PC-3 (cell line): ENCODE results near the gene ABCA7. TPM values are rescaled to one million over a fixed set of nuclear protein-coding genes. Genes with fewer than 3 reads are reported as not detected.

Experiments
- ATAC-seq: fragments of 200-7000 bp; cut with Tn5 transposase; 2 replicates; pipeline ENCODE4 v1.9.1; 2020; ENCODE audit warnings: mild to moderate bottlenecking, moderate library complexity
- BruUV-seq: library from RNA; stranded (reverse); fragments of 400-500 nt; replicated peaks from 2 replicates; lab custom pipeline; 2021; lab: Mats Ljungman, UMichigan
- CTCF ChIA-PET: fragments of 300-600 bp; sonication (Branson Sonifier 250); formaldehyde crosslinking; loops from one replicate; lab custom pipeline; 2022; ENCODE audit warnings: antibody characterized with exemption; lab: Charles Lee
- POLR2A ChIA-PET: fragments of 300-600 bp; sonication (Branson Sonifier 250); formaldehyde crosslinking; loops from one replicate; lab custom pipeline; 2022; ENCODE audit warnings: antibody characterized with exemption; ENCODE audit not compliant: unreplicated experiment; lab: Charles Lee
- DNase-seq: peaks from one replicate; pipeline ENCODE4 v3.0.0-alpha.2; 2015
- H2AFZ ChIP-seq: fragments of 300-600 bp; sonication (generic); 2 replicates; pipeline ENCODE4 v1.6.0; 2016; ENCODE audit warnings: antibody characterized with exemption, low read length
- H3F3A ChIP-seq: fragments of 300-600 bp; sonication (generic); one replicate; pipeline ENCODE4 v1.6.0; 2017; ENCODE audit warnings: antibody characterized with exemption, low read length, control low read depth, mild to moderate bottlenecking; ENCODE audit not compliant: unreplicated experiment
- H3K27ac ChIP-seq: fragments of 300-600 bp; sonication (generic); 2 replicates; pipeline ENCODE4 v1.5.1; 2016; ENCODE audit warnings: mild to moderate bottlenecking, low read length
- H3K27me3 ChIP-seq: fragments of 300-600 bp; sonication (generic); 2 replicates; pipeline ENCODE4 v1.6.1; 2016; ENCODE audit warnings: low read length, mixed read lengths
- H3K36me3 ChIP-seq: fragments of 300-600 bp; sonication (generic); 2 replicates; pipeline ENCODE4 v1.6.1; 2016; ENCODE audit warnings: low read depth, mixed run types, low read length, mixed read lengths
- H3K4me1 ChIP-seq: fragments of 300-600 bp; sonication (generic); 2 replicates; pipeline ENCODE4 v1.5.1; 2016; ENCODE audit warnings: low read length; ENCODE audit not compliant: insufficient read depth
- H3K4me2 ChIP-seq: fragments of 300-600 bp; sonication (generic); 2 replicates; pipeline ENCODE4 v1.6.0; 2016; ENCODE audit warnings: low read length
- H3K4me3 ChIP-seq: fragments of 300-600 bp; sonication (generic); 2 replicates; pipeline ENCODE4 v1.5.1; 2016; ENCODE audit warnings: mild to moderate bottlenecking, low read length, mixed read lengths
- H3K79me2 ChIP-seq: fragments of 300-600 bp; sonication (generic); 2 replicates; pipeline ENCODE4 v1.6.1; 2017; ENCODE audit warnings: low read length, mixed read lengths
- H3K9ac ChIP-seq: fragments of 300-600 bp; sonication (generic); 2 replicates; pipeline ENCODE4 v1.6.0; 2016; ENCODE audit warnings: mild to moderate bottlenecking, low read length
- H3K9me2 ChIP-seq: fragments of 300-600 bp; sonication (generic); replicated peaks from 2 replicates; pipeline ENCODE4 v1.6.1; 2016; ENCODE audit warnings: mixed run types, low read length, mixed read lengths
- H3K9me3 ChIP-seq: fragments of 300-600 bp; sonication (generic); 2 replicates; pipeline ENCODE4 v1.6.1; 2016; ENCODE audit warnings: low read length, mixed read lengths
- H4K20me1 ChIP-seq: fragments of 300-600 bp; sonication (generic); 2 replicates; pipeline ENCODE4 v1.6.1; 2016; ENCODE audit warnings: low read length, mixed read lengths
- CTCF ChIP-seq: fragments of 300-600 bp; sonication (generic); conservative IDR thresholded peaks from 2 replicates; pipeline ENCODE4 v1.5.1; 2017; ENCODE audit warnings: antibody characterized with exemption, low read depth, mild to moderate bottlenecking, low read length
- EZH2 ChIP-seq: fragments of 300-600 bp; sonication (generic); IDR thresholded peaks from one replicate; pipeline ENCODE4 v1.6.1; 2017; ENCODE audit warnings: antibody characterized with exemption, mild to moderate bottlenecking, low read length; ENCODE audit not compliant: unreplicated experiment
- EZH2phosphoT487 ChIP-seq: fragments of 300-600 bp; sonication (generic); IDR thresholded peaks from 2 replicates; pipeline ENCODE4 v1.6.1; 2018; ENCODE audit warnings: mild to moderate bottlenecking, antibody characterized with exemption, low read length, borderline replicate concordance
- intact Hi-C: fragments of 100-400 bp; cut with micrococcal nuclease; formaldehyde crosslinking; loops from 2 replicates; pipeline ENCODE4 v1.9.0; 2023
- total RNA-seq: library from RNA; depleted of rRNA; stranded (reverse); fragments of >200 nt; gene quantifications from 2 replicates; pipeline ENCODE4 v1.2.3, GENCODE V29; 2014

Gene ABCA7
- total RNA-seq, 1 experiment from 2014 or later = 27.3 TPM

- Histone ChIP-seq H3F3A (no peaks in the 10 kb centered on the region), H3K9me3 (no peaks in the 10 kb centered on the region), H3K4me1 (peaks cover 18% of the 10 kb centered on the region), H3K9me2 (no peaks in the 10 kb centered on the region), H3K4me2 (peak overlapping the region; percentile 87), H3K36me3 (no peaks in the 10 kb centered on the region), H3K4me3 (peak overlapping the region; percentile 73), H3K9ac (no peak overlapping the region; the same call in 1 of the 2 replicates), H2AFZ (no peak overlapping the region), H4K20me1 (no peaks in the 10 kb centered on the region), H3K27me3 (no peaks in the 10 kb centered on the region), H3K79me2 (0 out of 2 replicates have a peak, but pooled peaks cover 4% of the 10 kb centered on the region), H3K27ac (no peak overlapping the region)
- ATAC-seq (peak; percentile 11), DNase-seq (peak; percentile 57)
- ChIA-PET POLR2A (no interaction called here), CTCF (no interaction called here)
- BruUV-seq = no TSS peak
- intact Hi-C loops = loop anchor here (5.0 kb wide), 1 partner anchor 36 kb away; the partner anchor contains the start of gene GPX4
- TF ChIP-seq EZH2 (no peak), EZH2phosphoT487 (no peak), CTCF (no peak)
Measured at GRCh38 chr19:1066251-1066747, 26.4 kb downstream of the ABCA7 start.

- Histone ChIP-seq H3K4me1 (peaks cover 18% of the 10 kb centered on the region), H3K36me3 (no peaks in the 10 kb centered on the region), H3F3A (no peaks in the 10 kb centered on the region), H4K20me1 (no peaks in the 10 kb centered on the region), H3K9me3 (no peaks in the 10 kb centered on the region), H3K4me2 (peak within 1 kb of the TSS; percentile 87), H3K9ac (peak within 1 kb of the TSS; percentile 49), H3K27ac (peak within 1 kb of the TSS; percentile 53; the same call in 1 of the 2 replicates), H3K9me2 (no peaks in the 10 kb centered on the region), H3K27me3 (no peaks in the 10 kb centered on the region), H2AFZ (peak within 1 kb of the TSS; percentile 68), H3K79me2 (0 out of 2 replicates have a peak, but pooled peaks cover 4% of the 10 kb centered on the region), H3K4me3 (peak within 1 kb of the TSS; percentile 73)
- BruUV-seq = no TSS peak
- no peak for TF ChIP-seq EZH2
- TF ChIP-seq EZH2phosphoT487 = no peak
- no peak for TF ChIP-seq CTCF
- ATAC-seq (peak; percentile 6), DNase-seq (peak; percentile 48)
- CTCF ChIA-PET = no interaction called here
- intact Hi-C loops = loop anchor here (5.0 kb wide), 1 partner anchor 35 kb away; the partner anchor contains the start of gene GPX4
- POLR2A ChIA-PET = no interaction called here
Measured at GRCh38 chr19:1066748-1067340, 26.9 kb downstream of the ABCA7 start, which contains the start of gene ARHGAP45. Gene ARHGAP45, plus strand, starts transcription at chr19:1067167. Its CDS starts 239 bp downstream, at chr19:1067406.
